Natural killer cell treated with Interleukin-12 subunit alpha and Interleukin-12 subunit beta and Interleukin-15 and Interleukin-18, amount 100 ng/mL, for 72 hours (primary cell): ENCODE measurements around the gene ADAM12. TPM values are rescaled to one million over a fixed set of nuclear protein-coding genes. Genes with fewer than 3 reads are reported as not detected.
"Not testable (repeated sequence)": the region's sequence is repeated elsewhere in the genome, so short reads cannot be mapped to it uniquely, and the experiment has no call there.

Source experiments
- ATAC-seq, 2 donors: fragments of 150-1000 bp; cut with Tn5 transposase in 1 of 2; sonication (Bioruptor Pico), chemical (Tn5 transposase) in 1 of 2; 2 replicates each; pipeline ENCODE4 v1.10.0; 2021
- DNase-seq: peaks from one replicate; pipeline ENCODE4 v3.0.0; 2022; ENCODE audit warnings: low spot score
- H3K27ac Mint-ChIP-seq, 2 donors: 1 replicate in 1 of 2; 2 replicates in 1 of 2; pipeline ENCODE4 v1.8.0; 2022; ENCODE audit warnings: mixed read lengths in 2 of 2, mild to moderate bottlenecking in 1 of 2, moderate library complexity in 1 of 2
- H3K27me3 Mint-ChIP-seq, 2 donors: 1 replicate in 1 of 2; 2 replicates in 1 of 2; pipeline ENCODE4 v1.8.0; 2022; ENCODE audit warnings: mixed read lengths in 2 of 2
- H3K36me3 Mint-ChIP-seq: one replicate; pipeline ENCODE4 v1.8.0; 2022; ENCODE audit warnings: mixed read lengths
- H3K4me1 Mint-ChIP-seq, 2 donors: 1 replicate in 1 of 2; 2 replicates in 1 of 2; pipeline ENCODE4 v1.8.0; 2022; ENCODE audit warnings: low read depth in 2 of 2, mixed read lengths in 2 of 2, mild to moderate bottlenecking in 1 of 2
- H3K4me3 Mint-ChIP-seq: one replicate; pipeline ENCODE4 v1.8.0; 2022; ENCODE audit warnings: mixed read lengths
- H3K9me3 Mint-ChIP-seq: 2 replicates; pipeline ENCODE4 v1.8.0; 2022; ENCODE audit warnings: mixed read lengths
- total RNA-seq, 2 donors: library from RNA; stranded (reverse); gene quantifications; one replicate each; pipeline ENCODE4 v1.2.3, GENCODE V29; 2022

Gene ADAM12
- total RNA-seq, 2 donors from 2014 or later: 0.06 to 0.48 TPM

DNA sequence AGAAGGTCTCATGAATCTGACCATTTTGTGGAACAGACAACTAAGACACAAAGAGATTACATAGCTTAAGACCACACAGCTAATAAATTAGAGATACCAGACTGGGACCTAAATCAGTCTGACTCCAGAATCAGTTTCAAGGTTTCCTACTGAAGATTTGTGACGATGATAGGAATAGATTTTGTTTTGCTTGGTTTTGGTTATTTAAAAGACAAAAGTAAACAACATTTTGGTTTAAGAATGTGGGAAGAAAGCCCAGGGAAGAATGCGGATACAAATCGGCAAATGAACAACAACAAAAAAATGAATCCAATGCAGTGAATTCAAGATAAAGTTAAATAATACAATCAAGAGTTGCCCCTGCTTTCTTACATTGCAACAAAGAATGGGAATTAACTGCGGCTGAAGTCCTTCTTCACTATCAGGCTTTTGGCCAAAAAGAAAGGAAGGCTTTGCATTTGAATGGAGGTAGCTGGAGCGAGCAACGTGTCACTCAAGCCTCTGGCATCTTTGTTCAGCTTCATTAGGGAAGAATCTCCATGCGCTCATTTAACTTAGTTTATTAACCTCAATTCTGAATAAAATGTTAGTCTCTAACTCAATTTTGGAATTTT, 210.8 kb downstream of the ADAM12 start:
- Mint-ChIP-seq H3K36me3 (no peaks in the 10 kb centered on the region), H3K4me3 (no peak overlapping the region), H3K4me1 (no peaks in the 10 kb centered on the region), H3K9me3 (no peaks in the 10 kb centered on the region), H3K27ac (no peak overlapping the region), H3K27me3 (peaks cover 15 to 20% of the 10 kb centered on the region in 2 donors)
- DNase-seq (no peak), ATAC-seq (no peak)

DNA sequence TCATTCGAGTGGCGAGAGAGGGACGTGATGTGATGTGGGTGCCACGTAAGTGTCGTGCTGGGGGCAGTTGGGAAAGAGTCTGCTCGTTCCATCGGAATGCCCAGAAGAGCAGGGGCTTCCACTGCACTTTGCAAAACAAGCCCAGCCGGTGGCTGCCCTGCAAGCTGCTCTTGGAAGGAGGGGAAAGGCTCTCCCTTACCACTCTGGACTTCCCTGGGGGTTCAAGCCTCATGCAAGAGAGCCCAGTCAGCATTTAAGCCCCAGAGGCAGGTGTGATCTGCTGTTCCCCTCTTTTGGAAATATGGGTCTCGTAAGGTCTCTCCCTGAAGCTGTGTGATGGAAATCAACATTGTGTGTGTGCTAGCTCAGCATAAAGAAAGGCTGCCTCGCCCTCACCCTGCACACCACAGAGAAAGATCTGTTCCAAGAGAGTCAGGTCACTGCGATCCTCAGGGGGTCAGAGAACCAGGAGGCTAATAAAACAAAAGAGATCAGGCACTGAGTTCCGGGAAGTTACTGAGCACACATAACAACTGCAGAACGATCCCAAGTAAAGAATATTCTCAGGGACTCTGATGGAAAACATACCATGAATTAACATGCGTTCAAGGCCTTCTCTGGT, 212.5 kb downstream of the ADAM12 start:
- Mint-ChIP-seq H3K36me3 (no peaks in the 10 kb centered on the region), H3K4me1 (no peaks in the 10 kb centered on the region), H3K27ac (no peak overlapping the region), H3K4me3 (no peak overlapping the region), H3K9me3 (no peaks in the 10 kb centered on the region), H3K27me3 (peaks cover 7 to 10% of the 10 kb centered on the region in 2 donors)
- DNase-seq (no peak), ATAC-seq (no peak)

- H3K9me3 Mint-ChIP-seq, H3K4me1 Mint-ChIP-seq, DNase-seq, H3K4me3 Mint-ChIP-seq, H3K36me3 Mint-ChIP-seq, ATAC-seq, H3K27me3 Mint-ChIP-seq, H3K27ac Mint-ChIP-seq: not testable (repeated sequence)
Observed at GRCh38 chr10:126172755-126173154, 215.5 kb downstream of the ADAM12 start.

DNA sequence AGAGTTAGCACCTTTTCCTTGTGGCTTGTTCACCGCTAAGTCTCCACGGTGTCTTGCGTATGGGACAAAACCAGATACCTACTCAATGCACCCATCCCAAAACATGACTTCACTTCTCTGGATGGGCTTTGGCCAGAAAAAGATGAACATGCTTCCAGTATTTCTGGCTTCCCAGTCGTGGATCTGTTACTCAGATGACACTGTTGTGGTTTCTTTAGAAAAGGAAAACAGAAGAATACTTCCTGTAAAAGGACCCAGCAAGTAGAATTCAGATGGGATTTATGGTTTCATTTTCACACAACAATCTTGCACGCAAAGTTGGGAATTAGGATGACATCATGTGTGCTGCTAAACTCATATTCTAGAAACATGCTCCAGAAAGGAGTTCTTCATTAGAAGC, 216.7 kb downstream of the ADAM12 start:
- no peak for ATAC-seq
- no peaks in the 10 kb centered on the region for H3K9me3 Mint-ChIP-seq
- no peak for DNase-seq
- no peak overlapping the region for H3K27ac Mint-ChIP-seq
- no peaks in the 10 kb centered on the region for H3K36me3 Mint-ChIP-seq
- no peaks in the 10 kb centered on the region for H3K4me1 Mint-ChIP-seq
- no peak overlapping the region for H3K4me3 Mint-ChIP-seq
- peaks cover 0 to 8% of the 10 kb centered on the region in 2 donors for H3K27me3 Mint-ChIP-seq

GRCh38 chr10:126170776-126171175, 217.5 kb downstream of the ADAM12 start:
- DNase-seq (no peak), ATAC-seq (no peak)
- no peak overlapping the region for H3K27ac Mint-ChIP-seq
- no peak overlapping the region for H3K4me3 Mint-ChIP-seq
- H3K27me3 Mint-ChIP-seq: peaks cover 0 to 8% of the 10 kb centered on the region in 2 donors
- H3K4me1 Mint-ChIP-seq: no peaks in the 10 kb centered on the region
- no peaks in the 10 kb centered on the region for H3K36me3 Mint-ChIP-seq
- no peaks in the 10 kb centered on the region for H3K9me3 Mint-ChIP-seq

DNA sequence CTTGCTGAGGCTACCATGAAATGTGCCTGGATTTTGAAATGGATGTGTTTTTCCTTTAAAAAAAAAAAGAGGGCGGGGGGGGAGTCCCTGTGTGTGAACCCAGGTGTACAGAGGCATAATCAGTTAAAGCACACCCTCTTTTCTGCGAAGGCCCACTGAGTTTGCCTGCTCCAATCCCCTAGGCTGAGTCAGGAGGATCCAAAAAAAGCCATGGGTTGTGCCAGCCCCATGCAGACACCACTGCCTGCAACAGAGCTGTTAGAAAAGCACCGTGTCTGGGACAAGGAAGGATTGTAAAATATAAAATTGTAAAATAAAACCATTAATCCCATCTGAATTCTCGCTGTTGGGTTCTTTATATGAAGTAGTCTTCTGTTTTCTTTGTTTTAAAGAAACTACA, 217.9 kb downstream of the ADAM12 start:
- H3K9me3 Mint-ChIP-seq: no peaks in the 10 kb centered on the region
- DNase-seq: no peak
- H3K27me3 Mint-ChIP-seq: peaks cover 0 to 8% of the 10 kb centered on the region in 2 donors
- H3K36me3 Mint-ChIP-seq: no peaks in the 10 kb centered on the region
- no peak overlapping the region for H3K27ac Mint-ChIP-seq
- H3K4me1 Mint-ChIP-seq: no peaks in the 10 kb centered on the region
- H3K4me3 Mint-ChIP-seq: no peak overlapping the region
- ATAC-seq: no peak

GRCh38 chr10:126169899-126170298, 218.4 kb downstream of the ADAM12 start:
- Mint-ChIP-seq H3K27ac (no peak overlapping the region), H3K4me3 (no peak overlapping the region), H3K9me3 (no peaks in the 10 kb centered on the region), H3K27me3 (peaks cover 0 to 8% of the 10 kb centered on the region in 2 donors), H3K36me3 (no peaks in the 10 kb centered on the region), H3K4me1 (no peaks in the 10 kb centered on the region)
- DNase-seq: no peak
- no peak for ATAC-seq

DNA sequence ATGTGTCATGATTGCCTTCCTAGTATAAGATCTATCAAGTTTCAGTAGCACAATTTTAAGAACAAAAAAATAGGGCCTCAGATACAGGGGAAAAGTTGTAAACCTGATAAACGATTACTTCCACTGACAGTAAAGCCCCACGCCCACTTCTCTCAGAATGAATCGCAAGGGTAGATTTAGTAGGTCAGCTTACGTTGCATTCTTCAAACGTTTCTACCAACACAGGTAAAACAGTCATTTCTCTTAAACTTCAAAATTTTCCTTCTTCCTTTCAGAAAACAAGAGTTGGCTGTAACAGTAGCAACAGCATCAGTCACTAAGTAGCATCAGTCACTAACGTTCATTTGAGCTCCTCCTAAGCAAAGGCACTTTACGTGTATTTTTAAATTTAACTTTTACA, 221.5 kb downstream of the ADAM12 start:
- H3K4me3 Mint-ChIP-seq: no peak overlapping the region
- H3K27me3 Mint-ChIP-seq: peaks cover 4 to 8% of the 10 kb centered on the region in 2 donors
- no peak overlapping the region for H3K27ac Mint-ChIP-seq
- ATAC-seq (no peak), DNase-seq (no peak)
- no peaks in the 10 kb centered on the region for H3K36me3 Mint-ChIP-seq
- H3K9me3 Mint-ChIP-seq: no peaks in the 10 kb centered on the region
- no peaks in the 10 kb centered on the region for H3K4me1 Mint-ChIP-seq

DNA sequence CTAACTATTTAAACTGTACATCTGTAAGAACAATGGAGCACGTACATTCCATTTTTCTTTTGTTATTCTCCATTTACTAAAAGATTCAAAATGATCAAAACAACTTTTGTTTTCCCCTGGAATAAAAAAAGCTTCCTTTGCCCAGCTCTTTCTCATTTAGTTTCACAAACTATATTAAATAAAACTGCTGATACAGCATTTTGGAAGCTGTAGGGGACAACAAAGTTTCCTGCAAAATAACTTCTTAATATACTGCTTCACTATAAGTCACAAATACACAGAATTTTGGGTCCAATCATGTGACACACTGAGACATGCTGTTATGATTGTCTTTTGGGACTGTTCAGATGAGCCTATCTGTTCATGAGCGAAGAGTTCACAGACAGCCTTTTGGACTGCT, 222.4 kb downstream of the ADAM12 start:
- no peak for DNase-seq
- Mint-ChIP-seq H3K27ac (no peak overlapping the region), H3K4me1 (no peaks in the 10 kb centered on the region), H3K4me3 (no peak overlapping the region), H3K27me3 (peaks cover 6 to 13% of the 10 kb centered on the region in 2 donors), H3K9me3 (no peaks in the 10 kb centered on the region), H3K36me3 (no peaks in the 10 kb centered on the region)
- no peak for ATAC-seq

DNA sequence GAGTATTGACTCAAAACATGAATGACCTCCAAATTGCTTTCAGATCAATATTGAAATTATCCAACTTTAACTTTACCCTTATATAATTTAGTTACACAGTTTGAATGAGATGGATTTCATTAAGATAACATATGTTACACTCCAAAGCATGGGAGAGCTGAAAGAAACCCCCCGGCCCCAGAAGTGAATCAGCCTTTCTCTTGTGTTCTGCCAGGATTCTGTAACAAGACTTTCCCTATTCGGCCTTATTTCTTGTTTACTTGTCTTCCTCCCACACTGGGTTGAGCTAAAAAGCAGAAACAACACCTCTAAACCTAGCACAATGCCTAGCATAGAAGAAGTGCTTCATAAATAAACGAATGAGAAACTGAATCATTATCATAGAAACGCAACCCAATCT, 224.8 kb downstream of the ADAM12 start:
- no peak for DNase-seq
- Mint-ChIP-seq H3K27me3 (peaks cover 10 to 12% of the 10 kb centered on the region in 2 donors), H3K4me3 (no peak overlapping the region), H3K27ac (no peak overlapping the region), H3K9me3 (no peaks in the 10 kb centered on the region), H3K36me3 (no peaks in the 10 kb centered on the region), H3K4me1 (no peaks in the 10 kb centered on the region)
- ATAC-seq: no peak

GRCh38 chr10:126161691-126162090, 226.6 kb downstream of the ADAM12 start:
- Mint-ChIP-seq H3K27ac (no peak overlapping the region), H3K4me3 (no peak overlapping the region), H3K4me1 (no peaks in the 10 kb centered on the region), H3K36me3 (no peaks in the 10 kb centered on the region), H3K9me3 (no peaks in the 10 kb centered on the region), H3K27me3 (peaks cover 19 to 20% of the 10 kb centered on the region in 2 donors)
- ATAC-seq: no peak
- no peak for DNase-seq

- ATAC-seq: no peak
Observed at GRCh38 chr10:126160971-126161630, 227.2 kb downstream of the ADAM12 start.

GRCh38 chr10:126160571-126160970, 227.7 kb downstream of the ADAM12 start:
- Mint-ChIP-seq H3K27me3 (peaks cover 19 to 21% of the 10 kb centered on the region in 2 donors), H3K4me1 (peaks cover 0 to 2% of the 10 kb centered on the region in 2 donors), H3K9me3 (no peaks in the 10 kb centered on the region), H3K27ac (no peak overlapping the region), H3K4me3 (no peak overlapping the region), H3K36me3 (no peaks in the 10 kb centered on the region)
- DNase-seq (no peak), ATAC-seq (no peak)

More at GRCh38 chr10:126160971-126161630, 227.2 kb downstream of the ADAM12 start:
- Mint-ChIP-seq H3K27me3 (peaks cover 19 to 20% of the 10 kb centered on the region in 2 donors), H3K9me3 (no peaks in the 10 kb centered on the region), H3K36me3 (no peaks in the 10 kb centered on the region), H3K27ac (no peak overlapping the region), H3K4me1 (no peaks in the 10 kb centered on the region), H3K4me3 (no peak overlapping the region)
- no peak for DNase-seq

- Mint-ChIP-seq H3K4me3 (no peak overlapping the region), H3K36me3 (no peaks in the 10 kb centered on the region), H3K9me3 (no peaks in the 10 kb centered on the region), H3K4me1 (peaks cover 0 to 2% of the 10 kb centered on the region in 2 donors), H3K27ac (no peak overlapping the region), H3K27me3 (peaks cover 23 to 24% of the 10 kb centered on the region in 2 donors)
- ATAC-seq: peak; percentile 13 to 47
- no peak for DNase-seq
Observed at GRCh38 chr10:126158133-126158892, 230.0 kb downstream of the ADAM12 start.
